Erythroblast (primary cell): ENCODE data around the gene GREB1.

Experiments
- GATA1 ChIP-seq: IDR thresholded peaks from 2 replicates; pipeline ENCODE4 v1.6.1; 2011; ENCODE audit warnings: low read depth, mild to moderate bottlenecking, control low read depth, low read length, moderate library complexity
- POLR2A ChIP-seq: IDR thresholded peaks from 2 replicates; pipeline ENCODE4 v1.6.1; 2011; ENCODE audit warnings: mild to moderate bottlenecking, low read length

DNA sequence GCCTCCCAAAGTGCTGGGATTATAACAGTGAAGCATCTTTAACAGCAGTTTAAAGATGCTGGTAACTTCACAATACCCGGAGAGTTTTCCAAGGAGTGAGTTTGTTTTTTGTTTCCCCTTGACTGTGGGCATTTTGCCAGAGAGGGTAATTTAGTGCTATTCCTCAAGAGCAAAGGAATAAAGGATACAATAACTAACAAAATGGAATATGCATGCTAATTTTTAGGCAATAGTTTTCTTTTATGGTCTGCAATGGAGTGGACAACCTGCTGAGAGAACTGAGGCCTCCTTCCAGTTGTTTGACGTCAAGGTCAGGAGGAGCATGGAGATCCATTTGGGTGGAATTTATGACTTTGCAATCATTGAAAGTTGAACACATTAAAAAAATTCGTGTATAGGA lies 15.9 kb upstream of the GREB1 start:
- no peak for TF ChIP-seq POLR2A
- TF ChIP-seq GATA1: no peak
